HUES6 (cell line): ENCODE results near the gene GNL3.
"Not testable (repeated sequence)": the region's sequence is repeated elsewhere in the genome, so short reads cannot be mapped to it uniquely, and the experiment has no call there.

Experiments
- H3K27ac ChIP-seq: 2 replicates; pipeline ENCODE4 v1.7.0; 2013; ENCODE audit warnings: low read depth, mild to moderate bottlenecking, low read length, inconsistent platforms
- H3K27me3 ChIP-seq: 2 replicates; pipeline ENCODE4 v1.6.1; 2013; ENCODE audit warnings: low read length; ENCODE audit not compliant: control insufficient read depth, insufficient read depth
- H3K36me3 ChIP-seq: 2 replicates; pipeline ENCODE4 v1.6.1; 2013; ENCODE audit warnings: low read length; ENCODE audit not compliant: control insufficient read depth, insufficient read depth
- H3K4me1 ChIP-seq: 2 replicates; pipeline ENCODE4 v1.6.1; 2013; ENCODE audit warnings: low read length; ENCODE audit not compliant: control insufficient read depth, insufficient read depth
- H3K4me3 ChIP-seq: 2 replicates; pipeline ENCODE4 v1.5.1; 2013; ENCODE audit warnings: low read depth, low read length
- H3K9ac ChIP-seq: one replicate; pipeline ENCODE4 v1.6.1; 2013; ENCODE audit warnings: mild to moderate bottlenecking, low read length
- H3K9me3 ChIP-seq: 2 replicates; pipeline ENCODE4 v1.6.1; 2013; ENCODE audit warnings: low read depth, low read length; ENCODE audit not compliant: control insufficient read depth, insufficient read depth

Gene GNL3

DNA sequence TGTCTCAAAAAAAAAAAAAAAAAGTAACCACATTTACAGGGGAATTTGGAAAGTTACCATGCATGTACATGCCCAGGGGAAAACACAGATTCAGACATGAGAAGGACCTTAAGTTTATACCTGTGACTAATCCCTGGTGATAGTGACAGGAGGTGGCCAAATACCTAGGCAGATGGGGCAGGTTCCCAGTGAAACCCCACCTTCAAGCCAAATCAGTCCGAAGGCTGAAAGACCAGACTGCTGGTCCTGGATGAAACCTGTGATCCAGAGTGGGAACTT is 35.8 kb downstream of the GNL3 start:
- no peak overlapping the region for H3K27ac ChIP-seq
- no peaks in the 10 kb centered on the region for H3K9me3 ChIP-seq
- no peak overlapping the region for H3K4me3 ChIP-seq
- peaks cover 3% of the 10 kb centered on the region; the same call in 1 of the 2 replicates for H3K36me3 ChIP-seq
- H3K27me3 ChIP-seq = no peaks in the 10 kb centered on the region
- H3K4me1 ChIP-seq = no peaks in the 10 kb centered on the region
- H3K9ac ChIP-seq = no peak overlapping the region

DNA sequence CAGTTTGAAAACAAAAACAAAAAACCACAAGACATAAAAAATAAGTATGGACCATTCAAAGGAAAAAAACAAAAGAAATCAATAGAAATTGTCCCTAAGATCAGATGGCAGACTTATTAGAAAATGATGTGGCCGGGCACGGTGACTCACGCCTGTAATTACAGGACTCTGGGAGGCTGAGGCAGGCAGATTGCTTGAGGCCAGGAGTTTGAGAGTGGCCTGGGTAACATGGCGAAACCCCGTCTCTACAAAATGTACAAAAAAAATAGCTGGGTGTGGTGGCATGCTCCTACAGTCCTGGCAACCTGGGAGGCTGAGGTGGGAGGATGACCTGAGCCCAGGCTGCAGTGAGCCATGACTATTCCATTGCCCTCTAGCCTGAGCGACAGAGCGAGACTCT is 36.7 kb downstream of the GNL3 start:
- H3K27ac ChIP-seq = no peak overlapping the region
- no peaks in the 10 kb centered on the region for H3K9me3 ChIP-seq
- H3K9ac ChIP-seq = no peak overlapping the region

DNA sequence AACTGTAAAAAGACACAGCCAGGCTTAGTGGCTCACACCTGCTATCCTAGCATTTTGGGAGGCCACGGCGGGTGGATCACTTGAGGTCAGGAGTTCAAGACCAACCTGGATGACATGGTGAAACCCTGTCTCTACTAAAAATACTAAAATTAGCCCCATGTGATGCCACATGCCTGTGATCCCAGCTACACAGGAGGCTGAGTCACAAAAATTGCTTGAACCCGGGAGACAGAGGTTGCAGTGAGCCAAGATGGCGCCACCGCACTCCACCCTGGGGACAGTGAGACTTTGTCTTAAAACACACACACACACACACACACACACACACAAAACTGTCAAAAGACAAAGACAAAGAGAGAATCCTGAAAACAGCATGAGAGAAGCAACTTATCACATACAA is 38.1 kb downstream of the GNL3 start:
- Histone ChIP-seq H3K9me3 (no peaks in the 10 kb centered on the region; the same call in 1 of the 2 replicates), H3K4me3 (no peak overlapping the region), H3K36me3 (peaks cover 5% of the 10 kb centered on the region), H3K9ac (no peak overlapping the region), H3K27ac (no peak overlapping the region), H3K27me3 (no peaks in the 10 kb centered on the region), H3K4me1 (no peaks in the 10 kb centered on the region)

More for the DNA sequence above, 36.7 kb downstream of the GNL3 start:
- Histone ChIP-seq H3K36me3 (peaks cover 3% of the 10 kb centered on the region; the same call in 1 of the 2 replicates), H3K27me3 (no peaks in the 10 kb centered on the region), H3K4me3 (no peak overlapping the region), H3K4me1 (no peaks in the 10 kb centered on the region)

DNA sequence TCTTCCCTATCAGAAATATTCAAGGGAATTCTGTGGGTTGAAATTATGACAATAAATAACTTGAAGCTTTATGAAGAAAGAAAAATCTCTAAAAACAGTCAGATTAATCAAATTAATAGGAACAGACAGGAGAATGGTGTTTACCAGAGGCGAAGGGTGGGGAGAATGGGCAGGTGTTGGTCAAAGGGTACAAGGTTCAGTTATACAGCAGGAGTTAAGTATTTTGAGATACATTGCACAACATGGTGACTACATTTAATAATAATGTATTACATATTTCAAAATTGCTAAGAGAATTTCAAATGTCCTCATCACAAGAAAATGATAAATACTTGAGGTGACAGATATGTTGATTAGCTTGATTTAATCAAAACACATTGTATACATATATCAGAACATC is 38.7 kb downstream of the GNL3 start:
- Histone ChIP-seq H3K9me3 (no peaks in the 10 kb centered on the region; the same call in 1 of the 2 replicates), H3K27me3 (no peaks in the 10 kb centered on the region), H3K36me3 (peaks cover 4% of the 10 kb centered on the region), H3K27ac (no peak overlapping the region), H3K9ac (no peak overlapping the region), H3K4me1 (no peaks in the 10 kb centered on the region), H3K4me3 (no peak overlapping the region)

DNA sequence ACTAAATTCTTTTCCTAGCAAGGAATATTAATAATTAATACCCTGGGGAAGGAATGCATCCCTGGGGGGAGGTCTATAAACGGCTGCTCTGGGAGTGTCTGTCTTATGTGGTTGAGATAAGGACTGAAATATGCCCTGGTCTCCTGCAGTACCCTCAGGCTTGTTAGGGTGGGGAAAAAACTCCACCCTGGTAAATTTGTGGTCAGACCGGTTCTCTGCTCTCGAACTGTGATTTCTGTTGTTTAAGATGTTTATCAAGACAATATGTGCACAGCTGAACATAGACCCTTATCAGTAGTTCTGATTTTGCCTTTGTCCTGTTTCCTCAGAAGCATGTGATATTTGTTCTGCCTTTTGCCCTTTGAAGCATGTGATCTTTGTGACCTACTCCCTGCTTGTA is 42.9 kb downstream of the GNL3 start:
- not testable (repeated sequence) for H3K4me3 ChIP-seq, H3K27ac ChIP-seq, H3K27me3 ChIP-seq, H3K9me3 ChIP-seq, H3K4me1 ChIP-seq, H3K9ac ChIP-seq
- H3K36me3 ChIP-seq = peaks cover 40% of the 10 kb centered on the region

DNA sequence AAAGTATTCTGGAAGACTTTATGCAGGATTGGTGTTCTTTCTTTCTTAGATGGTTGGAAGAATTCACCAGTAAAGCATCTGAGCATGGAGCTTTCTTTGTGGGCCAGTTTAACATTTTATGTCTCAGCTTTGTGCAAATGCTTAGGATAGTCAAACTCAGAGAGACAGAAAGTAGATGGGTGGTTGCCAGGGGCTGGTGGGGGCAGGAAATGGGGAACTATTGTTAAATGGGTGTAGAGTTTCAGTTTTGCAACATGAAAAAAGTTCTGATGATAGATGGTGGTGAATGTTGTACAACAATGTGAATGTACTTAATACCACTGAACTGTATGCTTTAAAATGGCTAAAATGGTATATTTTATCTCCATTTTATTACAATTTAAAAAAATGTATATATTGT is 44.8 kb downstream of the GNL3 start:
- H3K9me3 ChIP-seq = peaks cover 5% of the 10 kb centered on the region; the same call in 1 of the 2 replicates
- no peak overlapping the region for H3K4me3 ChIP-seq
- H3K9ac ChIP-seq = no peak overlapping the region
- no peak overlapping the region for H3K27ac ChIP-seq
- peaks cover 50% of the 10 kb centered on the region for H3K36me3 ChIP-seq
- H3K4me1 ChIP-seq = no peaks in the 10 kb centered on the region
- H3K27me3 ChIP-seq = no peaks in the 10 kb centered on the region

DNA sequence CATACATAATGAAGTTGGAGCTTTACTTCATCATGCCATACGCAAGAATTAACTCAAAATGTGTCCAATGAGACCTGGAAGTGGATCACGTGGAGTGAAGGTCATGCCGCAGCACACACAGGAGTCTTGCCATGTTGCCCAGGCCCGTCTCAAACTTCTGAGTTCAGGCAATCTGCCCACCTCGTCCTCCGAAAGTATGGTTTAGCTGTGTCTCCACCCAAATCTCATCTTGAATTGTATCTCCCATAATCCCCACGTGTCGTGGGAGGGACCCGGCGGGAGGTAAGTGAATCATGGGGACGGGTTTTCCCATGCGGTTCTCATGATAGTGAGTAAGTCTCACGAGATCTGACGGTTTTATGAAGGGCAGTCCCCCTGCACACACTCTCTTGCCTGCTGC is 45.8 kb downstream of the GNL3 start:
- no peak overlapping the region for H3K27ac ChIP-seq

DNA sequence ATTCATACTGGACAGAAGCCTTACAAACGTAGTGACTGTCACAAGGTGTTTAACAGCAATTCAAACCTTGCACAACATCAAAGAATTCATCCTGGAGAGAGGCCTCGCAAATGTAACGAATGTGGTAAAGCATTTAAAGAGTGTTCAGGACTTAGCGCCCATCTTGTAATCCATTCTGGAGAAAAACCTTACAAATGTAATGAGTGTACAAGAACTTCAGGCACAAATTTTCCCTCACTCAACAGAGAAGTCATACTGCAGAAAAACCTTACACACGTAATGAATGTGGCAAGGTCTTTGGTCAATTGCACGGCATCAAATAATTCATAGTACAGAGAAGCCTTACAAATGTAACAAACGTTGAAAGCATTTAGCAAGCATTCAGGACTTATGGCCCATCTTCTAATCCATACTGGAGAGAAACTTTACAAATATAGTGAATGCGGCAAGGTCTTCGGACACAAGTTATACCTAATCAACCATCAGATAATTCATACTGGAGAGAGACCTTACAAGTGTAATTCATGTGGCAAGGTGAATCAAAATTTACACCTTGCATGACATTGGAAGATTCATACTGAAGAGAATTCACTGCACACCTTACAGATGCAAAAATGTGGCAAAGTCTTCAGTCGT is 47.5 kb downstream of the GNL3 start:
- peaks cover 5% of the 10 kb centered on the region; the same call in 1 of the 2 replicates for H3K9me3 ChIP-seq
- no peak overlapping the region for H3K9ac ChIP-seq
- no peaks in the 10 kb centered on the region for H3K4me1 ChIP-seq
- no peaks in the 10 kb centered on the region for H3K27me3 ChIP-seq
- H3K27ac ChIP-seq = no peak overlapping the region
- H3K4me3 ChIP-seq = no peak overlapping the region
- H3K36me3 ChIP-seq = peaks cover 61% of the 10 kb centered on the region

More for the DNA sequence above, 45.8 kb downstream of the GNL3 start:
- Histone ChIP-seq H3K4me3 (no peak overlapping the region), H3K36me3 (peaks cover 54% of the 10 kb centered on the region), H3K27me3 (no peaks in the 10 kb centered on the region), H3K9me3 (peaks cover 5% of the 10 kb centered on the region; the same call in 1 of the 2 replicates), H3K4me1 (no peaks in the 10 kb centered on the region), H3K9ac (no peak overlapping the region)

DNA sequence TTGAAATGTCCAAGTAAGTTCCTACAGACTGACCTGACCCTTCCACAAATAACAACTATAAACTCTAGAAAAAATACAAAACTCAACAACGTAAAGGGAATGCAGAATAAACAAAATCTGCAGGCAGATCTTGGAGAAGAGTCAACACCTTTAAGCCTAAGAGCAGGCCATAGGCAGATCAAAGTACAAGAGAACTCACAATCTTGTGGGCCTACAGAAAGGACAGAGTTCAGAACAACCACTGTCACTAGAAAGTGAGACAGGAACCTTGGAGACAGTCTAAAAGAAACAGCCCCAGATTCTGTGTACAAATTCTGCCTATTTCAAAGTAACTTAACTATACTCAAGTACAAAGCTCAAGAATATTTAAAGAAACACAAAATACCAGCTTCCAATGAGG is 53.9 kb downstream of the GNL3 start:
- Histone ChIP-seq H3K4me3 (no peak overlapping the region), H3K9me3 (no peaks in the 10 kb centered on the region), H3K27me3 (no peaks in the 10 kb centered on the region), H3K36me3 (peaks cover 78% of the 10 kb centered on the region), H3K4me1 (no peaks in the 10 kb centered on the region), H3K9ac (no peak overlapping the region), H3K27ac (no peak overlapping the region)

DNA sequence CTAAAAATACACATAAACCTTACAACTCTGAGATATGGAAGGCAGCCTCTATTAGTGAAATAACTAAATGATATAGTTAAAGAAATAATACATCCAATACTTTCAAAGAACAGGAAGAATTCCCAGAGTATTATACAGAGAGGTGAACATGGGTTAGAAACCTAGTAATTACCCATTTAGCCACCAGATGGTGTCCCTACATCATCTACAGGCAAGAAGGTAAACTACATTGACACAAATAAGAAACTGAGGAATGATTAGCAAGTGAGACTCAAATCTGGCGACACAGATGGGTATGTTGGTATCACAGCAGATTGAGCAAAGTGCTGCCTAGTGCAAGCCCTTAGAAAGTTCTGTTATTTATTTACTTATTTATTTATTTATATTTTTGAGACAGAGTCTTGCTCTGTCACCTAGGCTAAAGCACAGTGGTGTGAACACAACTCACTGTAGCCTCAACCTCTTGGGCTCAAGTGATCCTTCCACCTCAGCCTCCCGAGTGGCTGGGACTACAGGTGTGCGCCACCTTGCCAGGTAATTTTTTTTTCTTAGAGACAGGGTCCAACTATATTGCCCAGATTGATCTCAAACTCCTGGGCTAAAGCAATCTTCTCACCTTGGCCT is 56.7 kb downstream of the GNL3 start:
- no peak overlapping the region for H3K9ac ChIP-seq
- H3K4me3 ChIP-seq = no peak overlapping the region
- H3K4me1 ChIP-seq = no peaks in the 10 kb centered on the region
- H3K27me3 ChIP-seq = no peaks in the 10 kb centered on the region
- no peaks in the 10 kb centered on the region for H3K9me3 ChIP-seq
- H3K27ac ChIP-seq = no peak overlapping the region
- H3K36me3 ChIP-seq = peaks cover 76% of the 10 kb centered on the region

DNA sequence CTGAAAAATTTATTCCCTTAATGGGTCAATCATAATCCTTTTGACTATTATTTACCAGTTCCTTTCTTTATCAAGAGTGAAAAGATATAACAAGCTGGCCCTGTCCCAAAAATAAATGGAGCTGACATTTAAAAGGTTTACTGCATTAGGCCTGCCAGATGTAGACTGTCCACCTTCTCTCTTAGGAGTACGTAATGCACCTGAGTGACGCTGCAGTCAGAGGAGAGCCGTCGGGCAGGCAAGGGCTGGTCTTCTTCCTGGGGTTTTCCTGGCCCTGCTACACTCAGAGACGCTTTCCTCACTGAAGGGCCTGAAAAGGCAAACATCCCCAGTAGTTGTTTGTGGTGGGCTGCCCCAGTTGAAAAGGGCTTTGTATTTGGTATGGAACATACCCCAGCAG is 57.3 kb downstream of the GNL3 start:
- no peak overlapping the region for H3K4me3 ChIP-seq
- H3K9me3 ChIP-seq = no peaks in the 10 kb centered on the region
- H3K4me1 ChIP-seq = no peaks in the 10 kb centered on the region
- H3K9ac ChIP-seq = no peak overlapping the region
- H3K27ac ChIP-seq = no peak overlapping the region
- H3K27me3 ChIP-seq = no peaks in the 10 kb centered on the region
- H3K36me3 ChIP-seq = peaks cover 78% of the 10 kb centered on the region
